Lung (tissue), 12 donors: ENCODE measurements around the gene TMEM11. TPM values are rescaled to one million over a fixed set of nuclear protein-coding genes. Genes with fewer than 3 reads are reported as not detected.

Experiments used
- ATAC-seq: fragments of 200-7000 bp; cut with Tn5 transposase; one replicate; pipeline ENCODE4 v1.9.1; 2020; ENCODE audit warnings: moderate number of reproducible peaks; ENCODE audit not compliant: insufficient read depth, low FRiP score
- DNase-seq, 3 donors: peaks; one replicate each; pipeline ENCODE4 v3.0.0-alpha.2; 2013 to 2017
- H3K27ac ChIP-seq, 2 donors: one replicate each; pipeline ENCODE4 v1.5.1; 2013; ENCODE audit warnings: mild to moderate bottlenecking in 2 of 2, moderate library complexity in 2 of 2, control low read depth in 1 of 2, inconsistent platforms in 1 of 2, low read depth in 1 of 2, low read length in 1 of 2
- H3K27me3 ChIP-seq, 3 donors: one replicate each; pipeline ENCODE4 v1.5.1; 2013; ENCODE audit warnings: low read length in 2 of 3; ENCODE audit not compliant: control insufficient read depth in 3 of 3, insufficient read depth in 3 of 3
- H3K36me3 ChIP-seq, 4 donors: one replicate each; pipeline ENCODE4 v1.5.1; 2013; ENCODE audit warnings: low read length in 4 of 4, mild to moderate bottlenecking in 1 of 4, moderate library complexity in 1 of 4; ENCODE audit not compliant: control insufficient read depth in 4 of 4, insufficient read depth in 4 of 4
- H3K4me1 ChIP-seq, 5 donors: one replicate each; pipeline ENCODE4 v1.5.1; 2013; ENCODE audit warnings: low read length in 5 of 5, mild to moderate bottlenecking in 2 of 5, moderate library complexity in 1 of 5; ENCODE audit not compliant: control insufficient read depth in 5 of 5, insufficient read depth in 5 of 5
- H3K4me3 ChIP-seq: one replicate; pipeline ENCODE4 v1.5.1; 2013; ENCODE audit warnings: mild to moderate bottlenecking, control low read depth, moderate library complexity
- H3K9ac ChIP-seq, 2 donors: one replicate each; pipeline ENCODE4 v1.5.1; 2013; ENCODE audit warnings: low read length in 2 of 2, control low read depth in 1 of 2; ENCODE audit not compliant: insufficient read depth in 1 of 2
- H3K9me3 ChIP-seq, 4 donors: one replicate each; pipeline ENCODE4 v1.5.1; 2013; ENCODE audit warnings: low read length in 3 of 4, mild to moderate bottlenecking in 1 of 4, moderate library complexity in 1 of 4; ENCODE audit not compliant: control insufficient read depth in 4 of 4, insufficient read depth in 3 of 4
- WGBS, 2 donors: extraction: QIAGEN DNeasy Blood & Tissue Kit; methylation state at CpG; one replicate each; pipeline ENCODE4 v1.1.7; 2013; 5-methylcytosine and 5-hydroxymethylcytosine counted together
- polyA plus RNA-seq, 2 donors: library from polyadenylated mRNA; stranded (reverse); fragments of 200-250 nt; gene quantifications; one replicate each; pipeline ENCODE4 v1.2.1, GENCODE V29; 2013
- total RNA-seq, 2 donors: library from RNA; depleted of rRNA in 1 of 2; stranded (reverse); fragments of >200 nt in 1 of 2; gene quantifications; one replicate each; pipeline ENCODE4 v1.2.1, GENCODE V29; 2014 to 2021
- TF ChIP-seq, protein P1 (sequence below): IDR thresholded peaks from 2 replicates; pipeline ENCODE4 v1.5.1; 2012; ENCODE audit warnings: mild to moderate bottlenecking; ENCODE audit errors: control extremely low read depth, extremely low read depth
- donor health status: control.
- donor health status: control.
- donor health status: Bipolar disorder and iron deficiency.
- donor health status: healthy.
- donor health status: DM: yes; HTN: yes; CAD: no.

The TMEM11 gene
- total and polyA plus RNA-seq, 4 donors = 12.1 to 29.4 (median 27.1) TPM

GRCh38 chr17:21209511-21210175 lies 4.3 kb downstream of the TMEM11 start:
- no peak overlapping the region for H3K9ac ChIP-seq
- ATAC-seq (no peak), DNase-seq (no peak)
- H3K4me3 ChIP-seq = no peak overlapping the region
- peaks cover 0 to 18% (median 15%) of the 10 kb centered on the region in 4 donors for H3K36me3 ChIP-seq
- no peaks in the 10 kb centered on the region for H3K9me3 ChIP-seq
- TF ChIP-seq, protein P1, sequence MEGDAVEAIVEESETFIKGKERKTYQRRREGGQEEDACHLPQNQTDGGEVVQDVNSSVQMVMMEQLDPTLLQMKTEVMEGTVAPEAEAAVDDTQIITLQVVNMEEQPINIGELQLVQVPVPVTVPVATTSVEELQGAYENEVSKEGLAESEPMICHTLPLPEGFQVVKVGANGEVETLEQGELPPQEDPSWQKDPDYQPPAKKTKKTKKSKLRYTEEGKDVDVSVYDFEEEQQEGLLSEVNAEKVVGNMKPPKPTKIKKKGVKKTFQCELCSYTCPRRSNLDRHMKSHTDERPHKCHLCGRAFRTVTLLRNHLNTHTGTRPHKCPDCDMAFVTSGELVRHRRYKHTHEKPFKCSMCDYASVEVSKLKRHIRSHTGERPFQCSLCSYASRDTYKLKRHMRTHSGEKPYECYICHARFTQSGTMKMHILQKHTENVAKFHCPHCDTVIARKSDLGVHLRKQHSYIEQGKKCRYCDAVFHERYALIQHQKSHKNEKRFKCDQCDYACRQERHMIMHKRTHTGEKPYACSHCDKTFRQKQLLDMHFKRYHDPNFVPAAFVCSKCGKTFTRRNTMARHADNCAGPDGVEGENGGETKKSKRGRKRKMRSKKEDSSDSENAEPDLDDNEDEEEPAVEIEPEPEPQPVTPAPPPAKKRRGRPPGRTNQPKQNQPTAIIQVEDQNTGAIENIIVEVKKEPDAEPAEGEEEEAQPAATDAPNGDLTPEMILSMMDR = no peak
- peak overlapping the region; percentile 42 to 73 for H3K27ac ChIP-seq
- no peaks in the 10 kb centered on the region for H3K27me3 ChIP-seq
- H3K4me1 ChIP-seq = peaks cover 16 to 30% (median 19%) of the 10 kb centered on the region in 5 donors
- WGBS, 2 donors = 77 to 84% methylated on average over 17 of the region's 17 CpGs

DNA sequence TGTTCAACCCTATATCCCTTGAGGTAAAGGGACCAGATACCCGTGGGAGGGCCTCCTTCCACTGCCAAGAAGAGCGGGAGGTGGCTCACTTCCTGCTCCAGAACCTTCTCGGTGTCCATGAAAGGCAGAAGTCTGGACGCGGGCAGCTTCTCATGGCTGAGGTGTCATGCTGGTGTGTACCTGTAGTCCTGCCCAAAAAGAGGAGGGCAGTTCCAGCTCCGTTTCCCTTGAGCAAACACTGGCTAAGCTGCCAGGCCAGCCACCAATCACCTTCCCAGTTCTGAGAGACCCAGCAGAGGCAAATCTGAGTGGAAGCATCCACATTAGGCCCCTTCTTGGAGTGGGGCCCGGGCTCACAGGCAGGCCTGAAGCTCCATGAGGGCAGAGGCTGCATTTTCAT lies 5.6 kb downstream of the TMEM11 start:
- H3K4me1 ChIP-seq = peaks cover 16 to 29% (median 19%) of the 10 kb centered on the region in 5 donors
- TF ChIP-seq, protein P1 = no peak
- no peak for ATAC-seq
- H3K9me3 ChIP-seq = no peaks in the 10 kb centered on the region
- H3K27me3 ChIP-seq = no peaks in the 10 kb centered on the region
- no peak overlapping the region for H3K4me3 ChIP-seq
- H3K27ac ChIP-seq = no peak overlapping the region
- no peak overlapping the region for H3K9ac ChIP-seq
- no peak for DNase-seq
- 80 to 81% methylated on average over 7 of the region's 7 CpGs for WGBS, 2 donors
- H3K36me3 ChIP-seq = peaks cover 0 to 18% (median 13%) of the 10 kb centered on the region in 4 donors

DNA sequence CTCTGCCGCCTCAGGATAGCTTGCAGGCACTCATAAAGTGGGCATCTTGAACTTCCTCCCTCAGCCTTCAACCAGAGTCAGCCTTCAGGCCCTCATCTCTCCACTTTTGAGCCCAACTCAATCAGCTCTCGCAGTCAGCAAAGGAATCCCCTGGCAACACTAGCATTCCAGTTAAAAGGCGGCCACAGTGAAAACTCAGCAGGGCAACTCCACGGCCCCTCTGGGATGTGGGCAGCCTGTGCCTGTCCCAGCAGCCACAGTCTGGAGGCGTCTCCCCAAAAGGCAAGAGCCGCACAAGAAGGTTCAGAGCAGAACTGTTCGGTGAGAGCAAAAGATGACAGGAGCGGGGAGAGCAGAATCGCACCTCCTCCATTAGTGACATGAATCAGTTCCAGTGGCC lies 9.0 kb downstream of the TMEM11 start:
- Histone ChIP-seq H3K4me3 (no peak overlapping the region), H3K4me1 (peaks cover 0 to 20% (median 9%) of the 10 kb centered on the region in 5 donors)
- no peak for DNase-seq

More for the DNA sequence above, 9.0 kb downstream of the TMEM11 start:
- Histone ChIP-seq H3K9me3 (no peaks in the 10 kb centered on the region), H3K36me3 (peaks cover 0 to 16% (median 9%) of the 10 kb centered on the region in 4 donors), H3K9ac (no peak overlapping the region), H3K27ac (no peak overlapping the region), H3K27me3 (no peaks in the 10 kb centered on the region)
- TF ChIP-seq, protein P1 = no peak
- WGBS, 2 donors = 86 to 92% methylated on average over 9 of the region's 9 CpGs
- no peak for ATAC-seq
